Glomerular endothelial cell (primary cell): ENCODE data around the gene TGFB2. TPM values are rescaled to one million over a fixed set of nuclear protein-coding genes. Genes with fewer than 3 reads are reported as not detected.

Experiments used
- DNase-seq: peaks from one replicate; pipeline ENCODE4 v3.0.0-alpha.2; 2011; ENCODE audit warnings: low read depth, low spot score; ENCODE audit errors: extremely low read depth
- total RNA-seq: library from RNA; depleted of rRNA; stranded (reverse); fragments of >200 nt; gene quantifications from 2 replicates; pipeline ENCODE4 v1.2.3, GENCODE V29; 2015

Gene TGFB2
- total RNA-seq, 1 donor from 2014 or later = 48.7 TPM

DNA sequence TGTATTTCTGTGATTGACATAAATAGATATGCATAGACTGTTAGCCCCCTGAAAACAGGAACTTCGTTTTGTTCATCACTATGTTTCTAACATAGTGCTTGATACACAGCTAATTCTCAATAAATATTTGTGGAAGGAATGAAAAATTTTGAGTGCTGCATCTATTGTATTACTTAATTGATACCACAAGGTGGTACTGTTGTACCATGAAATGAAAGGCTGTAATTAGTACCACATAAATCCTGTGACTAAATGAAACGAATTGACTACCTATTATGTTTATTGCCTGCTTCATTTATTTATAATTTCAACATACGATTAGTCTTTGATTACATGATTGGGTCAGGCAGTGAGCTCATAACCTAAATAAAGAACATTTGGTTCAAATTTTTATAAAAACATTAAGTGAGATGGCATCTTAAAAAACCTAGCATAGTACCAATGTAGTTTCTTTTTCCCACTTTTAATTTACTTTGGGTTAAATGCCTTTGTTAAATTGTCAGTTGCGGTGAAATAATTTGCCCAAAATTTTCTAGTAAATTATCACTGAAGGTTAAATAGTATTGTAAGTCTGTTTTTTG, 15.0 kb upstream of the TGFB2 start:
- no peak for DNase-seq

DNA sequence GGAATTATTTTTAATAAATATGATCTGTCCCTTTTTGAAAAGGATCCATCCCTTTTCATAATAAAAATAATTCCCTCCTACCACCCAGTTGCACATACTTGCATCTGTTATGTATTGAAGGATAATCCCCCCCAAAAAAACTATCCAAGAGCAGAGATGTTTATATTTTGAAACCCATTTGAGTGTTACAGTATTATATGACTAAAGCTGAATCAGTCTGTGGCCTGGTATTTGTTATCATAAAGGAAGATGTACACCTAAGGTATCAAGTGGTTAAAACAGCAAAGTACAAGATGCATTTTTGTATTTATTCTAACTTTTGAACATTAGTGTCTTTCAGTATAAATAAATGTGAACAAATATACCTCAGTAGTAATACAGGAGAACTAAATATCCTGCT, 12.7 kb upstream of the TGFB2 start:
- DNase-seq = no peak

DNA sequence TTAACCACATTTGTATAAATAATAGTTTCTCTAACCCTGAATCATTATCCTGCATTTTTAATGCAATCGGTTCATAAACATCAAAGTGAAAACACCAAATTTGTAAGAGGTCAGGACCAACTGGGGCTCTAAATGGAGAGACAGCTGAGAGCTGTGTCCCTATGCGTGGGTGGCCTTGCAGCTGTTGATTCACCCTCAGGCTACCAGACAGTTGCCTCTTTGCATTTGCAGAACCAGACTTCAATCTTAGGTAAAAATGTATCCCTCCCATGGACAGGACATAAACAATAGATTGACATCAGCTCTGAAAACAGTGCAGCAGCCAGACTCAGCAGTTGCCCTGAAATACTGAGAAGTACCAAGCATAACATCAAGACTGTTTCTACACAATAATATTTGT, 8.8 kb upstream of the TGFB2 start:
- DNase-seq = no peak

GRCh38 chr1:218339267-218339831, 5.8 kb upstream of the TGFB2 start:
- DNase-seq = no peak

- DNase-seq = no peak
These were observed 3.8 kb upstream of the TGFB2 start for GRCh38 chr1:218341325-218341724.

DNA sequence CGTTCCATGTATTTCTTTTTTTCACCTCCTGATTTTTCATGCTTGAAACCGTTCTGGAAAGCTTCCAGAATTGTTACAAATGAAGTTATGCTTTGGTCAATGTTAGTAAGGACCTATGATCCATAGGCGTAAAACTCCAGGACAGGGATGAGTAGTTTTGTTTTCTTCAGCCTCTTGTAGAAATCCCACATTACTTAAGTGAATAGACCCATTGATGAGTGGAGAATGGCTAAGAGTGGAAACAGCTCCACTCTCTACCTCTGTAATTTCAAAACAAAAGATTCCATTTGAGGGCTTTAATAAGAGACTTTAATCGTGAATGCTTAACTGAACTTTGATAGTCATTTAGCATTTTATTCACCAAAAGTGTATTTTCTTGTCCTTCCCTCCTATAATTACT, 3.0 kb upstream of the TGFB2 start:
- DNase-seq = no peak

DNA sequence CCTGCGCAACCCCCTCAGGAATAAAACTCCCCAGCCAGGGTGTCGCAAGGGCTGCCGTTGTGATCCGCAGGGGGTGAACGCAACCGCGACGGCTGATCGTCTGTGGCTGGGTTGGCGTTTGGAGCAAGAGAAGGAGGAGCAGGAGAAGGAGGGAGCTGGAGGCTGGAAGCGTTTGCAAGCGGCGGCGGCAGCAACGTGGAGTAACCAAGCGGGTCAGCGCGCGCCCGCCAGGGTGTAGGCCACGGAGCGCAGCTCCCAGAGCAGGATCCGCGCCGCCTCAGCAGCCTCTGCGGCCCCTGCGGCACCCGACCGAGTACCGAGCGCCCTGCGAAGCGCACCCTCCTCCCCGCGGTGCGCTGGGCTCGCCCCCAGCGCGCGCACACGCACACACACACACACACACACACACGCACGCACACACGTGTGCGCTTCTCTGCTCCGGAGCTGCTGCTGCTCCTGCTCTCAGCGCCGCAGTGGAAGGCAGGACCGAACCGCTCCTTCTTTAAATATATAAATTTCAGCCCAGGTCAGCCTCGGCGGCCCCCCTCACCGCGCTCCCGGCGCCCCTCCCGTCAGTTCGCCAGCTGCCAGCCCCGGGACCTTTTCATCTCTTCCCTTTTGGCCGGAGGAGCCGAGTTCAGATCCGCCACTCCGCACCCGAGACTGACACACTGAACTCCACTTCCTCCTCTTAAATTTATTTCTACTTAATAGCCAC, 696 bp downstream of the TGFB2 start:
- no peak for DNase-seq

- DNase-seq = no peak
These were observed 1.5 kb downstream of the TGFB2 start for GRCh38 chr1:218346391-218347204.

- no peak for DNase-seq
These were observed 2.2 kb downstream of the TGFB2 start for GRCh38 chr1:218347336-218347722.

- no peak for DNase-seq
These were observed 2.8 kb downstream of the TGFB2 start for GRCh38 chr1:218347723-218348627.

- no peak for DNase-seq
These were observed 3.5 kb downstream of the TGFB2 start for GRCh38 chr1:218348628-218349071.

DNA sequence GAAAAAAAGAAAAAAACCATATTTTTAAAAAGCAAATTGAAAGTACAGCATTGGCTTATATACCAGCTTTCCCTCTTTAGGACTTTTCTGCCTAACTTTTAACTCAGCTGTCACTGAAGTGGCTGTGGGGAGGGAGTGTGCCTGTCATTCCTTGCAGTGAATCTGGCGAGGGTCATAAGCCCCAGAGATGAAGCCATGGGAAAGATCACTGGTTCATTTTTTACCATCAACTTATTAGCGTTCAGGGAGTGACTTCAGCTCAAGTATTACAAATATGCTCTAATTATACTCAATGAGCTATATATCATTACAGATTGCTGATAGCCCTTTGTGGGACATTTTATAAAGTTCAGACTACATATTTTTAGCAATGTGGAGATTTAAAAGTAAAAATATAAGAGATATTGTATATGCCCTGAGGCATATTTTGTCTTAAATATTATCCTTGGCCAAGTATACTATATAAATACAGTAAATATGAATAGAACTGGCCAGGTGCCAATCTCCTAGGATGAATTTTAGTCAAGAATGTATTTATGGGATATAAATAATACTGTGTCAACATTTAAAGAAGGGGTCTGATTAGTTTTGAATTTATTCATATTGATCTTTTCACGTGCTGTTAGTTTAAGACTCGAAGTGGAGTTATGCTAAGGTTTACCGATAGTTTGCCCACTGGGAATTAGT, 4.4 kb downstream of the TGFB2 start:
- DNase-seq = no peak

GRCh38 chr1:218350035-218350525, 4.9 kb downstream of the TGFB2 start:
- no peak for DNase-seq

- no peak for DNase-seq
These were observed 5.7 kb downstream of the TGFB2 start for GRCh38 chr1:218350801-218351266.

- no peak for DNase-seq
These were observed 6.4 kb downstream of the TGFB2 start for GRCh38 chr1:218351391-218352074.

DNA sequence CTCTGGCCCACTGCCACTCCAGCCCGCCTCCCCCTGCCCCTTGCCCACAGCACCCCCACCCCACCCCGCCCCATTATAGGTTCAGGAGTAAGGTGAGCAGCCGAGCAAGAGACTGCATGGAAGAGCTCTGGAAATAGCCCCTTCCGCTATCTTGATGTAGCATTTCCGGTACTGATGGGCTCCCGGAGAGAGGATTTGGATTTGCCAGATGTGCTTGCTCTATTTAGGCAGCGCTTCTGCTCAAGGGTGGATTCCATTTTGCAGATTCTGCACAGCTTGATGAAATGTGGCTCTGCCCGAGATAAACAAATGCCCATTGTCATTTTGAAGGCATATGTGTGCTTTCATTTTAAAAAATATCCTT, 6.9 kb downstream of the TGFB2 start:
- no peak for DNase-seq

- DNase-seq = no peak
These were observed 8.5 kb downstream of the TGFB2 start for GRCh38 chr1:218353656-218354055.

DNA sequence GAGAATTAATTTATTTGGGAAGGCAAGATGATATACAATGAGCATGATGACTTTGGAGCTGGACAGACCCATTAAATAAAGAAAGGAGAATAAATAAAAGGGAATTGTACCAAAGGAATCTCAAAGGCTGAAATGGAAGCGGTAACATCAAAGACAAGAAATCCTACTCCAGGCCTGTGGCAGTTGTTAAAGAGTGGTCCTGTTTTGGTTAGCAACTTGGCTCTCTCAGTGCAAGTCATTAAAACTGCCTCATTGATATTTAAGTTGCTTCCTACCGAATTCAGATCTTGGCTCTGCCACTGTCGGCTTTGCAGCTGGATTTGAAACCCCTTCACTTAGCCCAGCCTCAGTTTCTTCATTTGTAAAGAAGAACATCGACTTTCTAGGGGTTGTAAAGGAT, 10.1 kb downstream of the TGFB2 start:
- no peak for DNase-seq
